ENCODE results near the gene FGD2.
"Not testable (repeated sequence)": the region's sequence is repeated elsewhere in the genome, so short reads cannot be mapped to it uniquely, and the experiment has no call there.

Gene FGD2

GRCh38 chr6:37033255-37033654, 27.8 kb downstream of the FGD2 start:
- no peak for TF ChIP-seq FOXP2 (optimal IDR thresholded peaks at IDR 0.05; ENCODE audit: control extremely low read depth, extremely low read length, insufficient read depth)
- TF ChIP-seq POLR2AphosphoS5 (IDR thresholded peaks at IDR 0.05; ENCODE audit: borderline replicate concordance, low read depth, low read length) = no peak
- TF ChIP-seq EZH2 (IDR thresholded peaks at IDR 0.05) = no peak
- no peak for DNase-seq (ENCODE audit: low read depth, low spot score)
- no peaks in the 10 kb centered on the region for H3K9me3 ChIP-seq (ENCODE audit: low read depth, low read length)
- no peak overlapping the region for H3K4me3 ChIP-seq
- H3K36me3 ChIP-seq (ENCODE audit: insufficient read depth, low read length) = no peaks in the 10 kb centered on the region
- no peak overlapping the region for H3K9ac ChIP-seq (ENCODE audit: insufficient read length)
- H3K27ac ChIP-seq = no peak overlapping the region

DNA sequence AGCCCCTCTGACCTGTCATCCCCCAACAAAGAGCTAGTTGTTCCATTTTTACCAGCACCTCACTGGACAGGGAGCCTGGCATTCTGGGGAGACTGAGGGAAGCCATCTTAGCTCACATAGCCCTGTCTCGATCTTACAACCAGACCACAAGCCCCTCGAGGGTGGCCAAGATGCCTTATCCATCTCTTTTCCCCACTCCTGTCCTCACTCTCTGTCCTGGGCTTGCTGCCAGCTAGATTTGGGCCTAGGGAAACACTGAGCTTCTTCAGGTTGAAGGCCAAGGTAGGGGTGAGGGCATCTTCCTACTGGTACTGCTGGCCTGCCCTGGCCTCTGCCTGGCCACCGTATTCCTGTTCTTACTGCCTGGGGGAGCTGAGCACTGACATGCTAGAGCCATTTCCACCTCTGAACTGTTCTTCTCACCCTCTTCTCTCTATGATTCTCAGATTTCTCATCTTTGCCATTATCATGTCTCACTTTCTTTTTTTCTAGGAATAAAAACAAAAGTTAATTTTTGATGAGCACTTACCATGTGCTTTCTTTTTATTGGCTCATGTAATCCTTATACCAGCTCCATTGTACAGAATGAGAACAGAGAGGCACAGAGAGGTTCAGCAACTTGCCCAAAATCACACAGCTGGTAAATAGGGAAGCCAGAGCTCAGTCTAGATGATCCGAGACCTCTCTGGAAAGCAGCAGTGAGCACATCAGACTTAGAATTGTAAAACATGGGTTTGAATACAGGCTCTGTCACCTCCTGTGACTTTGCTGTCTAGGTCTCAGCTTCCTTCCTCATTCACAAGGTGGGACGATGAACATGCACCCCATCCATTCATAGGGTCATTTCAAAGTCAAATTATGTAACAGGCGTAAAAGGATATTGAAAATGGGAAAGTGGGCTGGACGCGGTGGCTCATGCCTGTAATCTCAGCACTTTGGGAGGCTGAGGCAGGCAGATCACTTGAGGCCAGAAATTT, 28.7 kb downstream of the FGD2 start:
- no peak for DNase-seq (ENCODE audit: low read depth, low spot score)
- Histone ChIP-seq H3K4me3 (no peak overlapping the region), H3K36me3 (ENCODE audit: insufficient read depth, low read length) (no peaks in the 10 kb centered on the region), H3K9me3 (ENCODE audit: low read depth, low read length) (no peaks in the 10 kb centered on the region), H3K9ac (ENCODE audit: insufficient read length) (no peak overlapping the region), H3K27ac (no peak overlapping the region)
- TF ChIP-seq EZH2 (IDR thresholded peaks at IDR 0.05) (no peak), FOXP2 (optimal IDR thresholded peaks at IDR 0.05; ENCODE audit: control extremely low read depth, extremely low read length, insufficient read depth) (no peak), POLR2AphosphoS5 (IDR thresholded peaks at IDR 0.05; ENCODE audit: borderline replicate concordance, low read depth, low read length) (no peak)

DNA sequence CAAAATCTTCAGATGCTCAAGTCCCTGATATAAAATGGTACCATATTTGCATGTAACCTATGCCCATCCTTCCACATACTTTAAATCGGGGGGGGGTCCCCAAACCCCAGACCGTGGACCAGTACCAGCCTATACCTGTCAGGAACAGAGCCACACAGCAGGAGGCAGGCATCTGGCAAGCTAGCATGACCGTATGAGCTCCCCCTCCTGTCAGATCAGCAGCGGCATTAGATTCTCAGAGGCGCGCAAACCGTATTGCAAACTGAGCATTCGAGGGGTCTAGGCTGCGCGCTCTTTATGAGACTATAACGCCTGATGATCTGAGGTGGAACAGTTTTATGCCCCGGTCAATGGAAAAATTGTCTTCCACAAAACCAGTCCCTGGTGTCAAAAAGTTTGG, 30.7 kb downstream of the FGD2 start:
- Histone ChIP-seq H3K4me3 (no peak overlapping the region), H3K9ac (ENCODE audit: insufficient read length) (no peak overlapping the region), H3K27ac (no peak overlapping the region), H3K9me3 (ENCODE audit: low read depth, low read length) (no peaks in the 10 kb centered on the region), H3K36me3 (ENCODE audit: insufficient read depth, low read length) (no peaks in the 10 kb centered on the region)
- TF ChIP-seq FOXP2 (optimal IDR thresholded peaks at IDR 0.05; ENCODE audit: control extremely low read depth, extremely low read length, insufficient read depth) = no peak
- TF ChIP-seq POLR2AphosphoS5 (IDR thresholded peaks at IDR 0.05; ENCODE audit: borderline replicate concordance, low read depth, low read length) = no peak
- no peak for TF ChIP-seq EZH2 (IDR thresholded peaks at IDR 0.05)
- no peak for DNase-seq (ENCODE audit: low read depth, low spot score)

DNA sequence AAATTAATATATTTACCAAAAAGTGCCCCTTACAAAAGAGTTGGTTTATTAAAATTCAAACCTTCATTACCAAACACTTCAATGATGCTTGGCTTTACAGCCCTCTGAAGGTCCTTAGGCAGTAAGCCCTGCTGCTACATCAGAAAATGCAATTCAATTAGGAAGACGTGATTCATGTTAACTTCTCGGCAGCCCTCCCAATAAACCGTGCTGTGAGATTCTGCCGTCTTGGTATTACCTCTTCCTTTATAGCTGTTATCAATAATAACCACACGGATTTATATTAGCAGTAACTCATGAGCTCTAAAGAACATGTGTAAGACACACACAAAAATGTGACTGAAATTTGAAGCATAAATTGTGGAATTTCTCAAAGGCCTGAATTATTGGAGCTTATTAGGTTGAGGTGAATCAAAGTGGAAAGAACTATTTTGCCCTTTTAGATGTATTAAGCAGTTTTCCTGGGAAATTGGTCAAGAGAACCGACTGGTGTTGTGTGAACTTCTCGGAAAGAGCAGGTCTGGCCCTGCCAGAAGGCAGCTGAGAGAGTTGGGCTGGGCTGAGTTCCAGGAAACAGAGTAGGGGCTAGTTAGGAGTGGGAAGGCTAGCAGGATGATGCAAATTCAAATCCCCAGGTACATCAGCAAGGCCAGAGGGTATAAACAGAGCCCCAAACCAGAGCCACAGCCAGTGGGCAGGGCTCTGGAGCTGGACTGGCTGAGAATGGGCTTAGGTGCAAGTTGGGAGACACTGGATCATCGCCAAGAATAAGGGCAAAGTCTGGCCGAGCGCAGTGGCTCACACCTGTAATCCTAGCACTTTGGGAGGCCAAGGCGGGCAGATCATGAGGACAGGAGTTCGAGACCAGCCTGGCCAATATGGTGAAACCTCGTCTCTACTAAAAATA, 33.1 kb downstream of the FGD2 start:
- TF ChIP-seq EZH2 (IDR thresholded peaks at IDR 0.05) = no peak
- no peak for TF ChIP-seq POLR2AphosphoS5 (IDR thresholded peaks at IDR 0.05; ENCODE audit: borderline replicate concordance, low read depth, low read length)
- no peak for TF ChIP-seq FOXP2 (optimal IDR thresholded peaks at IDR 0.05; ENCODE audit: control extremely low read depth, extremely low read length, insufficient read depth)

GRCh38 chr6:37039958-37040357, 34.5 kb downstream of the FGD2 start:
- H3K4me3 ChIP-seq = no peak overlapping the region
- TF ChIP-seq EZH2 (IDR thresholded peaks at IDR 0.05) = no peak
- no peak for TF ChIP-seq FOXP2 (optimal IDR thresholded peaks at IDR 0.05; ENCODE audit: control extremely low read depth, extremely low read length, insufficient read depth)
- no peak for TF ChIP-seq POLR2AphosphoS5 (IDR thresholded peaks at IDR 0.05; ENCODE audit: borderline replicate concordance, low read depth, low read length)
- DNase-seq (ENCODE audit: low read depth, low spot score) = no peak

More for the DNA sequence above, 33.1 kb downstream of the FGD2 start:
- no peak for DNase-seq (ENCODE audit: low read depth, low spot score)
- no peaks in the 10 kb centered on the region for H3K36me3 ChIP-seq (ENCODE audit: insufficient read depth, low read length)
- H3K27ac ChIP-seq = no peak overlapping the region
- H3K9ac ChIP-seq (ENCODE audit: insufficient read length) = no peak overlapping the region
- H3K4me3 ChIP-seq = no peak overlapping the region
- H3K9me3 ChIP-seq (ENCODE audit: low read depth, low read length) = no peaks in the 10 kb centered on the region

GRCh38 chr6:37041521-37041920, 36.1 kb downstream of the FGD2 start:
- H3K36me3 ChIP-seq (ENCODE audit: insufficient read depth, low read length) = no peaks in the 10 kb centered on the region
- DNase-seq (ENCODE audit: low read depth, low spot score) = no peak
- H3K4me3 ChIP-seq = no peak overlapping the region
- TF ChIP-seq EZH2 (IDR thresholded peaks at IDR 0.05) (no peak), POLR2AphosphoS5 (IDR thresholded peaks at IDR 0.05; ENCODE audit: borderline replicate concordance, low read depth, low read length) (no peak), FOXP2 (optimal IDR thresholded peaks at IDR 0.05; ENCODE audit: control extremely low read depth, extremely low read length, insufficient read depth) (no peak)
- no peaks in the 10 kb centered on the region for H3K9me3 ChIP-seq (ENCODE audit: low read depth, low read length)
- no peak overlapping the region for H3K27ac ChIP-seq
- H3K9ac ChIP-seq (ENCODE audit: insufficient read length) = no peak overlapping the region

More at GRCh38 chr6:37039958-37040357, 34.5 kb downstream of the FGD2 start:
- no peaks in the 10 kb centered on the region for H3K9me3 ChIP-seq (ENCODE audit: low read depth, low read length)
- H3K9ac ChIP-seq (ENCODE audit: insufficient read length) = no peak overlapping the region
- no peak overlapping the region for H3K27ac ChIP-seq
- H3K36me3 ChIP-seq (ENCODE audit: insufficient read depth, low read length) = no peaks in the 10 kb centered on the region

GRCh38 chr6:37042150-37042549, 36.7 kb downstream of the FGD2 start:
- no peak overlapping the region for H3K27ac ChIP-seq
- no peaks in the 10 kb centered on the region for H3K36me3 ChIP-seq (ENCODE audit: insufficient read depth, low read length)
- no peak overlapping the region for H3K9ac ChIP-seq (ENCODE audit: insufficient read length)
- TF ChIP-seq POLR2AphosphoS5 (IDR thresholded peaks at IDR 0.05; ENCODE audit: borderline replicate concordance, low read depth, low read length) (no peak), FOXP2 (optimal IDR thresholded peaks at IDR 0.05; ENCODE audit: control extremely low read depth, extremely low read length, insufficient read depth) (no peak), EZH2 (IDR thresholded peaks at IDR 0.05) (no peak)
- no peak overlapping the region for H3K4me3 ChIP-seq
- DNase-seq (ENCODE audit: low read depth, low spot score) = no peak
- H3K9me3 ChIP-seq (ENCODE audit: low read depth, low read length) = no peaks in the 10 kb centered on the region

GRCh38 chr6:37043091-37043490, 37.6 kb downstream of the FGD2 start:
- not testable (repeated sequence) for H3K4me3 ChIP-seq; DNase-seq (ENCODE audit: low read depth, low spot score); H3K36me3 ChIP-seq (ENCODE audit: insufficient read depth, low read length)

More at GRCh38 chr6:37043091-37043490, 37.6 kb downstream of the FGD2 start:
- not testable (repeated sequence) for H3K9ac ChIP-seq (ENCODE audit: insufficient read length); H3K9me3 ChIP-seq (ENCODE audit: low read depth, low read length); H3K27ac ChIP-seq

Data from SK-N-MC (cell line).